ENCODE measurements around the gene CRYBB1. TPM values are rescaled to one million over a fixed set of nuclear protein-coding genes. Genes with fewer than 3 reads are reported as not detected.

Gene CRYBB1
- total and polyA plus RNA-seq, 2 experiments from 2014 or later: 1.6 to 3.7 TPM

DNA sequence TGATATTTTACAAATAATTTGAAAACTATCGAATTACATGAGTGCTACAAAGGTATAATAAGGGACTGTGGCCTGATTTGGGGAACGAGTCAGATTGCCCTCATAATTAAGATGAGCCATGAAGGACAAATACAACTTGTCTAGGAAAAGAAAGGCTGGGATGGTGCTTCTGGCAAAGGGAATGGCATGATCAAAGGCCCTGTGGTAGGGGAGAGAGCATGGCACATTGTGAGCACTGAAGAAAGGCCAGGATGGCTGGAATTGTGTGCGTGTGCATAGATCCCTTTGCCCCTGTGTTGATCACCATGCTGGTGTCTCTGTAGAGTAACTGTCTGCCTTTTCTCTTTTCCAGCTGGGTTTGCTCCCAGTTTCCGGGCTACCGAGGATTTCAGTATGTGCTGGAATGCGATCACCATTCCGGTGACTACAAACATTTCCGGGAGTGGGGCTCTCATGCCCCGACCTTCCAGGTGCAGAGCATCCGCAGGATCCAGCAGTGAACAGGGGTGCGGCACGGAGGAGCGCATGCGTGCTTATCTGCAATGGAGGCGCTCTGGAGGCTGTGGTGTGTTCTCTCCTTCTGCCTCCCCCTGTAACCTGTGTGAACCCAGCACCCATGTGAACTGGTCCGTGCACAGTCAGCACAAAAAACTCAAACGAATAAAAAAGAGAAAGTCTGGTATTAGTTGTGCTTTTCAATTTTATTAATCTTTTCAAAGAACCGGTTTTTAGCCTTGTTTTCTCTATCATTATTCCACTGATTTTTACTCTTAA, 12.3 kb upstream of the CRYBB1 start (continued):
- TF ChIP-seq, protein P1, sequence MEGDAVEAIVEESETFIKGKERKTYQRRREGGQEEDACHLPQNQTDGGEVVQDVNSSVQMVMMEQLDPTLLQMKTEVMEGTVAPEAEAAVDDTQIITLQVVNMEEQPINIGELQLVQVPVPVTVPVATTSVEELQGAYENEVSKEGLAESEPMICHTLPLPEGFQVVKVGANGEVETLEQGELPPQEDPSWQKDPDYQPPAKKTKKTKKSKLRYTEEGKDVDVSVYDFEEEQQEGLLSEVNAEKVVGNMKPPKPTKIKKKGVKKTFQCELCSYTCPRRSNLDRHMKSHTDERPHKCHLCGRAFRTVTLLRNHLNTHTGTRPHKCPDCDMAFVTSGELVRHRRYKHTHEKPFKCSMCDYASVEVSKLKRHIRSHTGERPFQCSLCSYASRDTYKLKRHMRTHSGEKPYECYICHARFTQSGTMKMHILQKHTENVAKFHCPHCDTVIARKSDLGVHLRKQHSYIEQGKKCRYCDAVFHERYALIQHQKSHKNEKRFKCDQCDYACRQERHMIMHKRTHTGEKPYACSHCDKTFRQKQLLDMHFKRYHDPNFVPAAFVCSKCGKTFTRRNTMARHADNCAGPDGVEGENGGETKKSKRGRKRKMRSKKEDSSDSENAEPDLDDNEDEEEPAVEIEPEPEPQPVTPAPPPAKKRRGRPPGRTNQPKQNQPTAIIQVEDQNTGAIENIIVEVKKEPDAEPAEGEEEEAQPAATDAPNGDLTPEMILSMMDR (conservative IDR thresholded peaks at IDR 0.05; ENCODE audit: low read depth in 2 of 2): no peak
- TF ChIP-seq EZH2phosphoT487 (IDR thresholded peaks at IDR 0.05; ENCODE audit: unreplicated experiment) (no peak), NANOG (IDR thresholded peaks at IDR 0.05; ENCODE audit: borderline replicate concordance) (no peak), POLR2AphosphoS5 (IDR thresholded peaks at IDR 0.05; ENCODE audit: low read depth) (no peak), ZNF114 (CRISPR knock-in tag; IDR thresholded peaks at IDR 0.05) (no peak)

GRCh38 chr22:26624803-26625202, 7.0 kb upstream of the CRYBB1 start:
- Mint-ChIP-seq H3K27ac (no peak overlapping the region), H3K27me3 (ENCODE audit: insufficient read depth, low read depth, poor library complexity) (peaks cover 6% of the 10 kb centered on the region), H3K4me1 (peaks cover 7% of the 10 kb centered on the region; the same call in 2 of the 3 replicates), H3K9me3 (no peaks in the 10 kb centered on the region; the same call in 2 of the 3 replicates), H3K4me3 (no peak overlapping the region), H3K36me3 (ENCODE audit: low read depth) (no peaks in the 10 kb centered on the region; the same call in 2 of the 3 replicates)
- Histone ChIP-seq H3K79me2 (replicated peaks; ENCODE audit: insufficient read depth) (no peaks in the 10 kb centered on the region), H3K27me3 (ENCODE audit: insufficient read depth) (no peaks in the 10 kb centered on the region), H3K9me2 (ENCODE audit: insufficient read depth) (no peaks in the 10 kb centered on the region), H3K36me3 (ENCODE audit: insufficient read depth) (no peaks in the 10 kb centered on the region; the same call in 1 of the 2 replicates), H2AFZ (no peak overlapping the region), H3K4me2 (no peak overlapping the region), H3K4me1 (ENCODE audit: insufficient read depth) (no peaks in the 10 kb centered on the region; the same call in 1 of the 2 replicates), H3F3A (replicated peaks; ENCODE audit: low read depth) (0 out of 2 replicates have a peak, but pooled peaks cover 4% of the 10 kb centered on the region), H4K20me1 (replicated peaks; ENCODE audit: insufficient read depth) (no peaks in the 10 kb centered on the region), H3K4me3 (no peak overlapping the region), H3K27ac (ENCODE audit: low read depth) (no peak overlapping the region)
- DNase-seq (ENCODE audit: low spot score) (no peak), ATAC-seq (no peak)
- TF ChIP-seq CREB1 (CRISPR knock-in tag; IDR thresholded peaks at IDR 0.05; ENCODE audit: low read depth): no peak
- TF ChIP-seq NANOG (IDR thresholded peaks at IDR 0.05; ENCODE audit: borderline replicate concordance): no peak
- TF ChIP-seq, protein P2, sequence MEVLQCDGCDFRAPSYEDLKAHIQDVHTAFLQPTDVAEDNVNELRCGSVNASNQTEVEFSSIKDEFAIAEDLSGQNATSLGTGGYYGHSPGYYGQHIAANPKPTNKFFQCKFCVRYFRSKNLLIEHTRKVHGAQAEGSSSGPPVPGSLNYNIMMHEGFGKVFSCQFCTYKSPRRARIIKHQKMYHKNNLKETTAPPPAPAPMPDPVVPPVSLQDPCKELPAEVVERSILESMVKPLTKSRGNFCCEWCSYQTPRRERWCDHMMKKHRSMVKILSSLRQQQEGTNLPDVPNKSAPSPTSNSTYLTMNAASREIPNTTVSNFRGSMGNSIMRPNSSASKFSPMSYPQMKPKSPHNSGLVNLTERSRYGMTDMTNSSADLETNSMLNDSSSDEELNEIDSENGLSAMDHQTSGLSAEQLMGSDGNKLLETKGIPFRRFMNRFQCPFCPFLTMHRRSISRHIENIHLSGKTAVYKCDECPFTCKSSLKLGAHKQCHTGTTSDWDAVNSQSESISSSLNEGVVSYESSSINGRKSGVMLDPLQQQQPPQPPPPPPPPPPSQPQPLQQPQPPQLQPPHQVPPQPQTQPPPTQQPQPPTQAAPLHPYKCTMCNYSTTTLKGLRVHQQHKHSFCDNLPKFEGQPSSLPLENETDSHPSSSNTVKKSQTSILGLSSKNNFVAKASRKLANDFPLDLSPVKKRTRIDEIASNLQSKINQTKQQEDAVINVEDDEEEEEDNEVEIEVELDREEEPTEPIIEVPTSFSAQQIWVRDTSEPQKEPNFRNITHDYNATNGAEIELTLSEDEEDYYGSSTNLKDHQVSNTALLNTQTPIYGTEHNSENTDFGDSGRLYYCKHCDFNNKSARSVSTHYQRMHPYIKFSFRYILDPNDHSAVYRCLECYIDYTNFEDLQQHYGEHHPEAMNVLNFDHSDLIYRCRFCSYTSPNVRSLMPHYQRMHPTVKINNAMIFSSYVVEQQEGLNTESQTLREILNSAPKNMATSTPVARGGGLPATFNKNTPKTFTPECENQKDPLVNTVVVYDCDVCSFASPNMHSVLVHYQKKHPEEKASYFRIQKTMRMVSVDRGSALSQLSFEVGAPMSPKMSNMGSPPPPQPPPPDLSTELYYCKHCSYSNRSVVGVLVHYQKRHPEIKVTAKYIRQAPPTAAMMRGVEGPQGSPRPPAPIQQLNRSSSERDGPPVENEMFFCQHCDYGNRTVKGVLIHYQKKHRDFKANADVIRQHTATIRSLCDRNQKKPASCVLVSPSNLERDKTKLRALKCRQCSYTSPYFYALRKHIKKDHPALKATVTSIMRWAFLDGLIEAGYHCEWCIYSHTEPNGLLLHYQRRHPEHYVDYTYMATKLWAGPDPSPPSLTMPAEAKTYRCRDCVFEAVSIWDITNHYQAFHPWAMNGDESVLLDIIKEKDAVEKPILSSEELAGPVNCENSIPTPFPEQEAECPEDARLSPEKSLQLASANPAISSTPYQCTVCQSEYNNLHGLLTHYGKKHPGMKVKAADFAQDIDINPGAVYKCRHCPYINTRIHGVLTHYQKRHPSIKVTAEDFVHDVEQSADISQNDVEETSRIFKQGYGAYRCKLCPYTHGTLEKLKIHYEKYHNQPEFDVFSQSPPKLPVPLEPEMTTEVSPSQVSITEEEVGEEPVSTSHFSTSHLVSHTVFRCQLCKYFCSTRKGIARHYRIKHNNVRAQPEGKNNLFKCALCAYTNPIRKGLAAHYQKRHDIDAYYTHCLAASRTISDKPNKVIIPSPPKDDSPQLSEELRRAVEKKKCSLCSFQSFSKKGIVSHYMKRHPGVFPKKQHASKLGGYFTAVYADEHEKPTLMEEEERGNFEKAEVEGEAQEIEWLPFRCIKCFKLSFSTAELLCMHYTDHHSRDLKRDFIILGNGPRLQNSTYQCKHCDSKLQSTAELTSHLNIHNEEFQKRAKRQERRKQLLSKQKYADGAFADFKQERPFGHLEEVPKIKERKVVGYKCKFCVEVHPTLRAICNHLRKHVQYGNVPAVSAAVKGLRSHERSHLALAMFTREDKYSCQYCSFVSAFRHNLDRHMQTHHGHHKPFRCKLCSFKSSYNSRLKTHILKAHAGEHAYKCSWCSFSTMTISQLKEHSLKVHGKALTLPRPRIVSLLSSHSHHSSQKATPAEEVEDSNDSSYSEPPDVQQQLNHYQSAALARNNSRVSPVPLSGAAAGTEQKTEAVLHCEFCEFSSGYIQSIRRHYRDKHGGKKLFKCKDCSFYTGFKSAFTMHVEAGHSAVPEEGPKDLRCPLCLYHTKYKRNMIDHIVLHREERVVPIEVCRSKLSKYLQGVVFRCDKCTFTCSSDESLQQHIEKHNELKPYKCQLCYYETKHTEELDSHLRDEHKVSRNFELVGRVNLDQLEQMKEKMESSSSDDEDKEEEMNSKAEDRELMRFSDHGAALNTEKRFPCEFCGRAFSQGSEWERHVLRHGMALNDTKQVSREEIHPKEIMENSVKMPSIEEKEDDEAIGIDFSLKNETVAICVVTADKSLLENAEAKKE (CRISPR knock-in tag; IDR thresholded peaks at IDR 0.05): no peak
- TF ChIP-seq POLR2AphosphoS5 (IDR thresholded peaks at IDR 0.05; ENCODE audit: low read depth): no peak
- TF ChIP-seq, protein P1 (conservative IDR thresholded peaks at IDR 0.05; ENCODE audit: low read depth in 2 of 2): no peak
- no peak for TF ChIP-seq ZNF331 (CRISPR knock-in tag; IDR thresholded peaks at IDR 0.05; ENCODE audit: low read depth)
